Body of pancreas (tissue), 4 donors: ENCODE measurements around the gene PRR15L. TPM values are rescaled to one million over a fixed set of nuclear protein-coding genes. Genes with fewer than 3 reads are reported as not detected.

Source experiments
- ATAC-seq: fragments of 150-250 bp; one replicate; pipeline ENCODE4 v1.9.1; 2016
- DNase-seq, 4 donors: peaks; one replicate each; pipeline ENCODE4 v3.0.0-alpha.2; 2019
- H3K27ac ChIP-seq, 4 donors: fragments of 200-600 bp; sonication (generic); 1 replicate in 3 of 4; 2 replicates in 1 of 4; pipeline versions ENCODE4 v1.5.1 to v1.6.1; 2016 to 2019; ENCODE audit warnings: mild to moderate bottlenecking in 1 of 4, mixed read lengths in 1 of 4, moderate library complexity in 1 of 4
- H3K27me3 ChIP-seq, 2 donors: fragments of 200-600 bp; sonication (generic); one replicate each; pipeline ENCODE4 v1.6.0; 2016; ENCODE audit warnings: mild to moderate bottlenecking in 1 of 2
- H3K36me3 ChIP-seq, 2 donors: fragments of 200-600 bp; sonication (generic); replicated peaks in 1 of 2; 2 replicates each; pipeline ENCODE4 v1.5.1; 2016; ENCODE audit warnings: low read depth in 2 of 2; ENCODE audit not compliant: insufficient read depth in 1 of 2
- H3K4me1 ChIP-seq: fragments of 200-600 bp; sonication (generic); one replicate; pipeline ENCODE4 v1.6.0; 2016
- H3K4me3 ChIP-seq, 2 donors: fragments of 200-600 bp; sonication (generic); 1 replicate in 1 of 2; 2 replicates in 1 of 2; pipeline ENCODE4 v1.5.1; 2016 to 2019
- H3K9me3 ChIP-seq, 3 donors: fragments of 200-600 bp; sonication (generic); 1 replicate in 2 of 3; 2 replicates in 1 of 3; pipeline ENCODE4 v1.5.1; 2016
- POLR2A ChIP-seq, 3 donors: fragments of 450-650 bp; IDR thresholded peaks; one replicate each; pipeline ENCODE4 v1.6.1; 2016; ENCODE audit warnings: antibody characterized with exemption in 3 of 3, mild to moderate bottlenecking in 2 of 3
- WGBS, 2 donors: methylation state at CpG; one replicate each; pipeline ENCODE4 v1.1.5; 2017; 5-methylcytosine and 5-hydroxymethylcytosine counted together
- intact Hi-C: fragments of 100-400 bp; cut with DNase I; formaldehyde crosslinking; loops from one replicate; pipeline ENCODE4 v1.15.1; 2023
- total RNA-seq, 2 donors: library from RNA; depleted of rRNA; stranded (reverse); fragments of >200 nt; gene quantifications; one replicate each; pipeline ENCODE4 v1.1.0, GENCODE V29; 2016
- TF ChIP-seq, protein P1 (sequence below), 7 experiments: fragments of 450-650 bp in 4 of 7; fragments of 200-600 bp in 3 of 7; sonication (generic) in 3 of 7; IDR thresholded peaks; one replicate each; pipeline ENCODE4 v1.5.1; 2016 to 2019; ENCODE audit warnings: antibody characterized with exemption in 7 of 7

The PRR15L gene
- total RNA-seq, 2 donors from 2014 or later, result 36.6 to 63.3 TPM

DNA sequence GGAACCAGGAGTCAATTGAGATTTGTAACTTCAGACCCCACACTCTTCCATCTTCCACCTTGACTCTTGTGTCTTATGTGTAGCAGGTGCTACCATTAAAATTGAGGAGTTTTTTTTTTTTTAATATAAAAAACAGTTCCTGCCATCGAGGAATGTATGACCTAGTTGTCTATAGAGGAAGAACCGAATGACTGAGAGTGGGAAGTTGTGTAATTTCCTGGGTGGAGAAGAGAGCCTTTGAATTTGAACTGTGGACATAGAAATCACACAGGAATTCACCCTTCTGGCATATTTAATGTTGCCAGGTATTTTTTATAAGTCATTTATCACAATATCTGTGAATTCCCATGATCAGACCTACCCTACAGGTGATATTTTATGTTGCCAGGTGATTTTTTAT is 39.7 kb downstream of the PRR15L start:
- no peak for DNase-seq
- Histone ChIP-seq H3K27me3 (no peaks in the 10 kb centered on the region), H3K27ac (no peak overlapping the region), H3K9me3 (no peaks in the 10 kb centered on the region), H3K4me3 (no peak overlapping the region), H3K4me1 (no peaks in the 10 kb centered on the region), H3K36me3 (peaks cover 0 to 2% of the 10 kb centered on the region in 2 donors)
- intact Hi-C loops, result no loop called here
- 47 to 63% methylated on average over 2 of the region's 2 CpGs for WGBS, 2 donors
- no peak for ATAC-seq
- TF ChIP-seq, protein P1, sequence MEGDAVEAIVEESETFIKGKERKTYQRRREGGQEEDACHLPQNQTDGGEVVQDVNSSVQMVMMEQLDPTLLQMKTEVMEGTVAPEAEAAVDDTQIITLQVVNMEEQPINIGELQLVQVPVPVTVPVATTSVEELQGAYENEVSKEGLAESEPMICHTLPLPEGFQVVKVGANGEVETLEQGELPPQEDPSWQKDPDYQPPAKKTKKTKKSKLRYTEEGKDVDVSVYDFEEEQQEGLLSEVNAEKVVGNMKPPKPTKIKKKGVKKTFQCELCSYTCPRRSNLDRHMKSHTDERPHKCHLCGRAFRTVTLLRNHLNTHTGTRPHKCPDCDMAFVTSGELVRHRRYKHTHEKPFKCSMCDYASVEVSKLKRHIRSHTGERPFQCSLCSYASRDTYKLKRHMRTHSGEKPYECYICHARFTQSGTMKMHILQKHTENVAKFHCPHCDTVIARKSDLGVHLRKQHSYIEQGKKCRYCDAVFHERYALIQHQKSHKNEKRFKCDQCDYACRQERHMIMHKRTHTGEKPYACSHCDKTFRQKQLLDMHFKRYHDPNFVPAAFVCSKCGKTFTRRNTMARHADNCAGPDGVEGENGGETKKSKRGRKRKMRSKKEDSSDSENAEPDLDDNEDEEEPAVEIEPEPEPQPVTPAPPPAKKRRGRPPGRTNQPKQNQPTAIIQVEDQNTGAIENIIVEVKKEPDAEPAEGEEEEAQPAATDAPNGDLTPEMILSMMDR (IDR thresholded peaks at IDR 0.05), result no peak
- no peak for TF ChIP-seq POLR2A (IDR thresholded peaks at IDR 0.05)

DNA sequence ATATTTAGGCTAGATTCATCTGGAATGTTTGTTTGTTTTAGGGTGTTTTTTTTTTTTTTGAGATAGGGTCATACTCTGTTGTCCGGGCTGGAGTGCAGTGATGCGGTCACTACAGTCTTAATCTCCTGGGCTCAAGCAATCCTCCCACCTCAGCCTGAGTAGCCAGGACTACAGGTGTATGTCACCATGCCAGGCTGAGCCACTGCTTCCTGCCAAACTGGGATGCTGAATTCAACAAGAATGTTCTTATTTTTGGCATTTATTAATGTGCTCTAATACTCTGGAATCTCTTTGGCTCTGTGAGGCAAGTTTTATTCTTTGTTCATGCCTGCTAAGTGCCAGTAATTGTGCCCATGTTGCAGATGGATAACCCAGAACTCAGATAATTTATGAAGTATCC is 40.1 kb downstream of the PRR15L start:
- Histone ChIP-seq H3K36me3 (no peaks in the 10 kb centered on the region), H3K27ac (no peak overlapping the region), H3K4me3 (no peak overlapping the region), H3K9me3 (no peaks in the 10 kb centered on the region), H3K4me1 (no peaks in the 10 kb centered on the region), H3K27me3 (no peaks in the 10 kb centered on the region)
- TF ChIP-seq, protein P1 (IDR thresholded peaks at IDR 0.05), result no peak
- DNase-seq (no peak), ATAC-seq (no peak)
- WGBS, 2 donors, result 67 to 73% methylated on average over 2 of the region's 2 CpGs
- intact Hi-C loops, result no loop called here

DNA sequence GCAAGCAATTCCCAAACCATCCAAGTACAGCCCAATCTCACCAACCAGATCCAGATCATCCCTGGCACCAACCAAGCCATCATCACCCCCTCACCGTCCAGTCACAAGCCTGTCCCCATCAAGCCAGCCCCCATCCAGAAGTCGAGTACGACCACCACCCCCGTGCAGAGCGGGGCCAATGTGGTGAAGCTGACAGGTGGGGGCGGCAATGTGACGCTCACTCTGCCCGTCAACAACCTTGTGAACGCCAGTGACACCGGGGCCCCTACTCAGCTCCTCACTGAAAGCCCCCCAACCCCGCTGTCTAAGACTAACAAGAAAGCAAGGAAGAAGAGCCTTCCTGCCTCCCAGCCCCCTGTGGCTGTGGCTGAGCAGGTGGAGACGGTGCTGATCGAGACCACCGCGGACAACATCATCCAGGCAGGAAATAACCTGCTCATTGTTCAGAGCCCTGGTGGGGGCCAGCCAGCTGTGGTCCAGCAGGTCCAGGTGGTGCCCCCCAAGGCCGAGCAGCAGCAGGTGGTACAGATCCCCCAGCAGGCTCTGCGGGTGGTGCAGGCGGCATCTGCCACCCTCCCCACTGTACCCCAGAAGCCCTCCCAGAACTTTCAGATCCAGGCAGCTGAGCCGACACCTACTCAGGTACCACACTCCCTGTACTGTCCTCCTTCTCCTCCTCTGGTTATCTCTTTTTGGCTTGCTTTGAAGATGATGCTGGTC is 41.0 kb downstream of the PRR15L start:
- TF ChIP-seq, protein P1 (IDR thresholded peaks at IDR 0.05), result no peak
- no peak for TF ChIP-seq POLR2A (IDR thresholded peaks at IDR 0.05)

DNA sequence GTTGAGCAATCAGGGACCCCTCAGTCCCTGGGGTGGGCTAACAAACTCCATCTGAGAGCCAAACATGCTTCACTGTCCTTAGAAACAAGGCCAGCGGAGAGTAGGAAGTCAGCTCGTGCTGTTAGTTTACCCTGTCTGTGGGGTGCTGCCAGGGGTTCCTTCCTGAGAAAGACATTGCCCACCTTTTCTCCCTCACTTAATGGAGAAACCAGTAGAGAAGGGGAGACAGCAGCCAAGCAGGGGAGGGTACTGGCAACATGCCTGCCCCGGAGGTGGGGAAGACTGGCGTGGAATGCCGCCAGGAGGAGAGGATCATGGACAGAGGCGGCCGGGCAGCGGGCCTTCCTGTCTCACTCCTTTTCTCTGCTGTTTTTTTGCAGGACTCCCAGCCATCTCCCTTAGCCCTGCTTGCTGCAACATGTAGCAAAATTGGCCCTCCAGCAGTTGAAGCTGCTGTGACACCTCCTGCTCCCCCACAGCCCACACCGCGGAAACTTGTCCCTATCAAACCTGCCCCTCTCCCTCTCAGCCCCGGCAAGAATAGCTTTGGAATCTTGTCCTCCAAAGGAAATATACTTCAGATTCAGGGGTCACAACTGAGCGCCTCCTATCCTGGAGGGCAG is 41.8 kb downstream of the PRR15L start:
- Histone ChIP-seq H3K4me1 (no peaks in the 10 kb centered on the region), H3K36me3 (no peaks in the 10 kb centered on the region), H3K27me3 (no peaks in the 10 kb centered on the region), H3K4me3 (no peak overlapping the region), H3K9me3 (no peaks in the 10 kb centered on the region), H3K27ac (no peak overlapping the region)
- intact Hi-C loops, result no loop called here
- no peak for ATAC-seq
- DNase-seq, result no peak
- 79 to 82% methylated on average over 11 to 12 of the region's 12 CpGs for WGBS, 2 donors
- TF ChIP-seq, protein P1 (IDR thresholded peaks at IDR 0.05), result no peak
- TF ChIP-seq POLR2A (IDR thresholded peaks at IDR 0.05), result no peak

More for the DNA sequence above, 41.0 kb downstream of the PRR15L start:
- intact Hi-C loops, result no loop called here
- Histone ChIP-seq H3K4me3 (no peak overlapping the region), H3K27me3 (no peaks in the 10 kb centered on the region), H3K36me3 (no peaks in the 10 kb centered on the region), H3K27ac (no peak overlapping the region), H3K4me1 (no peaks in the 10 kb centered on the region), H3K9me3 (no peaks in the 10 kb centered on the region)
- DNase-seq, result no peak
- WGBS, 2 donors, result 78 to 84% methylated on average over 8 to 16 of the region's 19 CpGs
- no peak for ATAC-seq
